Panc1 (cell line): Measurements from ENCODE around the gene GGTLC3.
"Not testable (repeated sequence)": the region's sequence is repeated elsewhere in the genome, so short reads cannot be mapped to it uniquely, and the experiment has no call there.

Experiments used
- POLR2AphosphoS5 ChIP-seq: IDR thresholded peaks from 2 replicates; pipeline ENCODE4 v1.6.1; 2012; ENCODE audit warnings: mild to moderate bottlenecking, low read depth, low read length, moderate library complexity
- TCF7L2 ChIP-seq: IDR thresholded peaks from 2 replicates; pipeline ENCODE4 v1.6.1; 2011; ENCODE audit warnings: mild to moderate bottlenecking, low read depth, low read length, inconsistent platforms
- TF ChIP-seq, protein P1 (sequence below): fragments of 450-650 bp; IDR thresholded peaks from 2 replicates; pipeline ENCODE4 v1.5.1; 2017; ENCODE audit warnings: mild to moderate bottlenecking
- TF ChIP-seq, protein P2 (sequence below), 2 experiments: IDR thresholded peaks; 2 replicates each; pipeline ENCODE4 v1.6.1; 2011 to 2012; ENCODE audit warnings: low read depth in 2 of 2, control low read depth in 1 of 2, low read length in 1 of 2, mild to moderate bottlenecking in 1 of 2, moderate library complexity in 1 of 2; ENCODE audit not compliant: insufficient read depth in 1 of 2

DNA sequence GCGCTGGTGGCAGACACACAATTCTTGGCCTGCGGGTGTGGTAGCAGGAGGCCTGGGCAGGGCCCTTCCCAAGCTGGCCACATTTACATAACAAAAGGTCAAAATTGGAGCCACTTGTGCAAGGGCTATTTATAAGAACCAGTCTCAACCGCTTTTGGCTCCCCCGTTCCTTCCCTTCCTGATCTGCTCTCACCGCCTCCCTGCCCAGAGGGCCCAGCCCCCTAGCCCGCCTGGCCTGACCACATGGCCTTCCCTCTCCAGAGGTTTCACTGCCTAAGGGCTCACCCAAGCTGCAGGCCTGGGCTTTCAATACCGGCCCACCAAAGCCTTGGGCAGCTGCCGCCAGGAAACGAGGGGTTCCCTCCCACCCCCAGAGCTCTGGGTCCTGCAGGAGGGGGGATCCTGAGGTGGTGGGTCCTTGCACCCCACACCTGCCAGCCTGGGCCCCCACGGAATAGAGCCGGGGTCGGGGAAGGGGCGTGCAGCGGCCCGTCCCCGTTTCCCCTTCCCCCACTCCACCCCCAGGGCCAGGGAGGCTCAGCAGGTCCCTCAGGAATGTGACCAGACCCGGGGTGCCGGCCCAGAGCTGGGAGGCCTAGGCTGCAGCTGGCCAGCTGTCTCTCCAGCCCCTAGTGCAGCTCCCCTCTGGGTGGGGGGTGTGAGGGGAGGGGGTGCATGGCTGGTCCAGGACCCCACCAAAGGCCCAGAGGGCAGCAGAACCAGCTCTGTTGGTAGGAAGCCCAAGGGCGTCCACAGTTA is 35.1 kb upstream of the GGTLC3 start:
- TF ChIP-seq, protein P1, sequence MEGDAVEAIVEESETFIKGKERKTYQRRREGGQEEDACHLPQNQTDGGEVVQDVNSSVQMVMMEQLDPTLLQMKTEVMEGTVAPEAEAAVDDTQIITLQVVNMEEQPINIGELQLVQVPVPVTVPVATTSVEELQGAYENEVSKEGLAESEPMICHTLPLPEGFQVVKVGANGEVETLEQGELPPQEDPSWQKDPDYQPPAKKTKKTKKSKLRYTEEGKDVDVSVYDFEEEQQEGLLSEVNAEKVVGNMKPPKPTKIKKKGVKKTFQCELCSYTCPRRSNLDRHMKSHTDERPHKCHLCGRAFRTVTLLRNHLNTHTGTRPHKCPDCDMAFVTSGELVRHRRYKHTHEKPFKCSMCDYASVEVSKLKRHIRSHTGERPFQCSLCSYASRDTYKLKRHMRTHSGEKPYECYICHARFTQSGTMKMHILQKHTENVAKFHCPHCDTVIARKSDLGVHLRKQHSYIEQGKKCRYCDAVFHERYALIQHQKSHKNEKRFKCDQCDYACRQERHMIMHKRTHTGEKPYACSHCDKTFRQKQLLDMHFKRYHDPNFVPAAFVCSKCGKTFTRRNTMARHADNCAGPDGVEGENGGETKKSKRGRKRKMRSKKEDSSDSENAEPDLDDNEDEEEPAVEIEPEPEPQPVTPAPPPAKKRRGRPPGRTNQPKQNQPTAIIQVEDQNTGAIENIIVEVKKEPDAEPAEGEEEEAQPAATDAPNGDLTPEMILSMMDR = not testable (repeated sequence)
- TF ChIP-seq POLR2AphosphoS5, TCF7L2: not testable (repeated sequence)
- TF ChIP-seq, protein P2, sequence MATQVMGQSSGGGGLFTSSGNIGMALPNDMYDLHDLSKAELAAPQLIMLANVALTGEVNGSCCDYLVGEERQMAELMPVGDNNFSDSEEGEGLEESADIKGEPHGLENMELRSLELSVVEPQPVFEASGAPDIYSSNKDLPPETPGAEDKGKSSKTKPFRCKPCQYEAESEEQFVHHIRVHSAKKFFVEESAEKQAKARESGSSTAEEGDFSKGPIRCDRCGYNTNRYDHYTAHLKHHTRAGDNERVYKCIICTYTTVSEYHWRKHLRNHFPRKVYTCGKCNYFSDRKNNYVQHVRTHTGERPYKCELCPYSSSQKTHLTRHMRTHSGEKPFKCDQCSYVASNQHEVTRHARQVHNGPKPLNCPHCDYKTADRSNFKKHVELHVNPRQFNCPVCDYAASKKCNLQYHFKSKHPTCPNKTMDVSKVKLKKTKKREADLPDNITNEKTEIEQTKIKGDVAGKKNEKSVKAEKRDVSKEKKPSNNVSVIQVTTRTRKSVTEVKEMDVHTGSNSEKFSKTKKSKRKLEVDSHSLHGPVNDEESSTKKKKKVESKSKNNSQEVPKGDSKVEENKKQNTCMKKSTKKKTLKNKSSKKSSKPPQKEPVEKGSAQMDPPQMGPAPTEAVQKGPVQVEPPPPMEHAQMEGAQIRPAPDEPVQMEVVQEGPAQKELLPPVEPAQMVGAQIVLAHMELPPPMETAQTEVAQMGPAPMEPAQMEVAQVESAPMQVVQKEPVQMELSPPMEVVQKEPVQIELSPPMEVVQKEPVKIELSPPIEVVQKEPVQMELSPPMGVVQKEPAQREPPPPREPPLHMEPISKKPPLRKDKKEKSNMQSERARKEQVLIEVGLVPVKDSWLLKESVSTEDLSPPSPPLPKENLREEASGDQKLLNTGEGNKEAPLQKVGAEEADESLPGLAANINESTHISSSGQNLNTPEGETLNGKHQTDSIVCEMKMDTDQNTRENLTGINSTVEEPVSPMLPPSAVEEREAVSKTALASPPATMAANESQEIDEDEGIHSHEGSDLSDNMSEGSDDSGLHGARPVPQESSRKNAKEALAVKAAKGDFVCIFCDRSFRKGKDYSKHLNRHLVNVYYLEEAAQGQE (IDR thresholded peaks at IDR 0.05; ENCODE audit: insufficient read depth in 1 of 2, low read depth in 2 of 2, low read length in 1 of 2) = not testable (repeated sequence)
